Activated CD4-positive, alpha-beta T cell treated with anti-CD3 and anti-CD28 coated beads, Interleukin-2, amount 10 ng/mL, durations not matched to agents 7 days and 5 days (primary cell): Measurements from ENCODE around the gene CDC26. TPM values are rescaled to one million over a fixed set of nuclear protein-coding genes. Genes with fewer than 3 reads are reported as not detected.
A peak's percentile ranks its signal among the peaks of the same experiment; 100 is the strongest.

Experiments used
- CTCF ChIA-PET: fragments of 350-600 bp; sonication (Branson Sonifier 250); formaldehyde crosslinking; loops from one replicate; lab custom pipeline; 2021; ENCODE audit warnings: antibody characterized with exemption; lab: Charles Lee
- POLR2A ChIA-PET: fragments of 350-600 bp; sonication (Branson Sonifier 250); formaldehyde crosslinking; loops from one replicate; lab custom pipeline; 2021; ENCODE audit warnings: antibody characterized with exemption; lab: Charles Lee
- DNase-seq: peaks from one replicate; pipeline ENCODE4 v3.0.0-alpha.2; 2020
- H3K27ac Mint-ChIP-seq: one replicate; pipeline ENCODE4 v1.8.0; 2021; ENCODE audit warnings: mild to moderate bottlenecking, moderate library complexity, mixed read lengths
- H3K27me3 Mint-ChIP-seq: one replicate; pipeline ENCODE4 v1.8.0; 2021; ENCODE audit warnings: mixed read lengths
- H3K36me3 Mint-ChIP-seq: one replicate; pipeline ENCODE4 v1.8.0; 2021; ENCODE audit warnings: low read depth, mixed read lengths
- H3K4me1 Mint-ChIP-seq: one replicate; pipeline ENCODE4 v1.8.0; 2021; ENCODE audit warnings: mixed read lengths
- H3K4me3 Mint-ChIP-seq: one replicate; pipeline ENCODE4 v1.8.0; 2021; ENCODE audit warnings: mild to moderate bottlenecking, moderate library complexity, mixed read lengths
- H3K9me3 Mint-ChIP-seq: one replicate; pipeline ENCODE4 v1.8.0; 2021; ENCODE audit warnings: mixed read lengths
- total RNA-seq, 2 experiments: library from RNA; stranded (reverse); gene quantifications; one replicate each; pipeline ENCODE4 v1.2.3, GENCODE V29; 2021

The CDC26 gene
- total RNA-seq, 2 experiments from 2014 or later = 28.8 to 31.0 TPM

DNA sequence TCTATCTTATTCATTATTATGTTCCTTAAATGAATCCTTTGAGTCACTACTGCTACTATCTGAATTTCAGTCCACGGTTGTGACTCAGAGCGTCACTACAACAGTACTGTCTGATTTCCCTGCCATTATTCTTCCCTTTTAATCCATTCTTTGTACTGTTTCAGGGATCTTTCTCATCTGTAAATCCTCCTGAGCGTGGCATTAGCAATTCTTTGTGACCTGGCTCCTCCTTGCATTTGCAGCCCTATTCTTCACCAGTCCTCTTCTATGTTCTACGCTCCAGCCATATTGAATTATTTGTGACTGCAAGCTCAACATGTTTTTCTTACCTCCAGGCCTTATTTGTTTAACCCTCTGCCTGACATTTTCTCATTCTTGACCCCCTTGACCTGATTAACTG lies 6.0 kb upstream of the CDC26 start:
- no peaks in the 10 kb centered on the region for H3K27me3 Mint-ChIP-seq
- H3K4me1 Mint-ChIP-seq = peaks cover 27% of the 10 kb centered on the region
- ChIA-PET CTCF (interaction anchor here (0.7 kb wide), 1 partner anchor 85 kb away, joined by 3 read pairs; no protein-coding TSS in a partner anchor), POLR2A (no interaction called here)
- no peak overlapping the region for H3K4me3 Mint-ChIP-seq
- H3K27ac Mint-ChIP-seq = peak overlapping the region; percentile 4
- H3K9me3 Mint-ChIP-seq = no peaks in the 10 kb centered on the region
- no peak for DNase-seq
- H3K36me3 Mint-ChIP-seq = peaks cover 57% of the 10 kb centered on the region

- no peak overlapping the region for H3K27ac Mint-ChIP-seq
- no peaks in the 10 kb centered on the region for H3K9me3 Mint-ChIP-seq
- ChIA-PET CTCF (no interaction called here), POLR2A (no interaction called here)
- H3K27me3 Mint-ChIP-seq = no peaks in the 10 kb centered on the region
- peaks cover 44% of the 10 kb centered on the region for H3K36me3 Mint-ChIP-seq
- DNase-seq = no peak
- no peak overlapping the region for H3K4me3 Mint-ChIP-seq
- H3K4me1 Mint-ChIP-seq = peaks cover 32% of the 10 kb centered on the region
Measured at GRCh38 chr9:113278840-113279239, 3.5 kb upstream of the CDC26 start.

DNA sequence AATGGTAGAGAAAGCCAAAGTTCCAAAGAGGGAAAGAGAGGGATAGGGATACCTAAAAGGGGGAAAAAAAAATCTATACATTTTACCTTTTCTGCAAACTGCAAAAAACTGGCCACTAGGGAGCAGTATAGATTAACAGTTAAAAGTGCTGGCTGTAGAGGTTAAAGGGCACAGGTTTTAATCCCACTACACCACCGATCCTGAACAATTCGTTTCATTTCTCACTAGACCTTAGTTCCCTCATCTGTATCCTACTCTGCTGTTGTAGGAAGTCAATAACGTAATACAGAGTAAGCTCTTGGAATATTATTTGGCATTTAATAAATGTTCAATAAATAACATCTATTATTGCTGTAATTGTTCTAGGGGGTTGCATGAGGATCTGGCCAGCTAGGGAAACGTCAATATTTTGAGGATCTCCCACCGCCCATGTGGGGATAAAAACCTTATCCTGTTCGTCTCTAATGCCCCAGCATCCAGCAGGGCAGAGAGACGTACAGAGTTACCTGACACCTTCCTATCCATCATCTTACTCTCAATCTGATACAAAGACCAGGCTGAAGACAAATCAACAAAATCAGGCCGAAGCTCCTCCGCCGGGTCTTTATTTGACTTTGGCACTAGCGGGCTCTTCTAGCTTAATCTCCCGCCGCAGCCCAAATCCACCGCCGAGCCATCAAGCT lies 757 bp downstream of the CDC26 start:
- ChIA-PET POLR2A (interaction anchor here (0.6 to 0.7 kb wide), 2 partner anchors 21 to 132 kb away, joined by 4 to 6 read pairs; no protein-coding TSS in a partner anchor), CTCF (interaction anchor here (0.6 to 2.4 kb wide), 17 partner anchors 11 to 1644 kb away, joined by 3 to 11 read pairs (median 4); partner anchors contain the start of genes ALAD, BSPRY, C9orf43 and DNAJC25)
- Mint-ChIP-seq H3K27ac (no peak overlapping the region), H3K27me3 (no peaks in the 10 kb centered on the region), H3K4me1 (peaks cover 33% of the 10 kb centered on the region), H3K9me3 (no peaks in the 10 kb centered on the region), H3K36me3 (peaks cover 33% of the 10 kb centered on the region), H3K4me3 (no peak overlapping the region)
- peak; percentile 66 for DNase-seq

DNA sequence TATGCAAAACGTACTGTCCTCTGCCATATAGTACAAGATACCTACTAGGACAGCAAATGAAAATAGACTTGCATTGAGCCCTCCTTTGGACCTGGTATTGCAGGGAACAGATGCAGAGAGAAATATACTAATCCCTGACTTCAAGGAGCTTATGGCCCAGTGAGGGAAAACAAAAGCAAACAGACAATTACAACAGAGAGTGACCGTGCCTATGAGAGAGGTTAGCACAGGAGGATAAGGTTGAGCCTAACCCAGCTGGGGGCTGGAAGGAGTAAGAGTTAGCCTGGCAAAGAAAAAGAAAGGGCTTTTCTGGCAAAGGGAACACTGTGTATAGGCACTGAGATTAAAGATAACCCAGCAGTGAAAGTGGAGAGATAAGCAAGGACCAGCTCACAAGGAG lies 5.5 kb downstream of the CDC26 start:
- DNase-seq = no peak
- no peaks in the 10 kb centered on the region for H3K9me3 Mint-ChIP-seq
- H3K27me3 Mint-ChIP-seq = no peaks in the 10 kb centered on the region
- ChIA-PET POLR2A (no interaction called here), CTCF (no interaction called here)
- H3K36me3 Mint-ChIP-seq = peaks cover 43% of the 10 kb centered on the region
- H3K27ac Mint-ChIP-seq = no peak overlapping the region
- H3K4me3 Mint-ChIP-seq = no peak overlapping the region
- H3K4me1 Mint-ChIP-seq = peaks cover 20% of the 10 kb centered on the region

DNA sequence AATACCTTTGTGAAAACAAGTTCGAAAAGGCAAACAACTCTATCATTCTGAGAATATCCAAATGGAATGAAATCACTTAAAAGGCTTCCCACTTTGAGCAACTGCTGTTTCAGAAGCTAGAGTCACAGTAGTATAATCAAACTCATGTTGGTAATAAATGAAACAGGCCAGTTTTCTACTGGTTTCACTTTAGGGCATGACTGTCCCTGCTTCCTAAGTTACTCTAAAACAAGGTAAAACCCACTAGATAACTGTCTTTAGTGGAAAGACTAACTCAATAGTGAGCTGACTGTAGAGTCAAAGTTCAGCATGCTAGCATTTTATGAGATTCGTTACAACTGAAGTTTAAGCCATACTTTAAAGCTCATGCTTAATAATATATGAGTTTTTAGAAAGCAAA lies 6.0 kb downstream of the CDC26 start:
- no peak overlapping the region for H3K27ac Mint-ChIP-seq
- H3K9me3 Mint-ChIP-seq = no peaks in the 10 kb centered on the region
- H3K4me1 Mint-ChIP-seq = peaks cover 19% of the 10 kb centered on the region
- DNase-seq = no peak
- no peaks in the 10 kb centered on the region for H3K27me3 Mint-ChIP-seq
- CTCF ChIA-PET = interaction anchor here (0.5 kb wide), 1 partner anchor 53 kb away, joined by 4 read pairs; no protein-coding TSS in a partner anchor
- peaks cover 44% of the 10 kb centered on the region for H3K36me3 Mint-ChIP-seq
- POLR2A ChIA-PET = no interaction called here
- H3K4me3 Mint-ChIP-seq = no peak overlapping the region

- no peak overlapping the region for H3K4me3 Mint-ChIP-seq
- H3K36me3 Mint-ChIP-seq = peaks cover 44% of the 10 kb centered on the region
- H3K4me1 Mint-ChIP-seq = peaks cover 8% of the 10 kb centered on the region
- no peaks in the 10 kb centered on the region for H3K9me3 Mint-ChIP-seq
- POLR2A ChIA-PET = no interaction called here
- CTCF ChIA-PET = no interaction called here
- no peaks in the 10 kb centered on the region for H3K27me3 Mint-ChIP-seq
- no peak overlapping the region for H3K27ac Mint-ChIP-seq
- no peak for DNase-seq
Measured at GRCh38 chr9:113267911-113268566, 7.3 kb downstream of the CDC26 start.

GRCh38 chr9:113266174-113266573 lies 9.2 kb downstream of the CDC26 start:
- ChIA-PET CTCF (interaction anchor here (0.6 kb wide), 1 partner anchor 82 kb away, joined by 4 read pairs; no protein-coding TSS in a partner anchor), POLR2A (no interaction called here)
- H3K4me1 Mint-ChIP-seq = peaks cover 6% of the 10 kb centered on the region
- no peak overlapping the region for H3K4me3 Mint-ChIP-seq
- no peaks in the 10 kb centered on the region for H3K27me3 Mint-ChIP-seq
- H3K27ac Mint-ChIP-seq = no peak overlapping the region
- no peaks in the 10 kb centered on the region for H3K9me3 Mint-ChIP-seq
- H3K36me3 Mint-ChIP-seq = peaks cover 36% of the 10 kb centered on the region
- no peak for DNase-seq

- no peak for DNase-seq
- no peaks in the 10 kb centered on the region for H3K4me1 Mint-ChIP-seq
- POLR2A ChIA-PET = no interaction called here
- H3K36me3 Mint-ChIP-seq = peaks cover 30% of the 10 kb centered on the region
- no peak overlapping the region for H3K27ac Mint-ChIP-seq
- CTCF ChIA-PET = interaction anchor here (1.2 kb wide), 1 partner anchor 28 kb away, joined by 3 read pairs; no protein-coding TSS in a partner anchor
- H3K27me3 Mint-ChIP-seq = no peaks in the 10 kb centered on the region
- no peak overlapping the region for H3K4me3 Mint-ChIP-seq
- H3K9me3 Mint-ChIP-seq = no peaks in the 10 kb centered on the region
Measured at GRCh38 chr9:113261917-113262671, 13.3 kb downstream of the CDC26 start.

GRCh38 chr9:113258282-113258681 lies 17.1 kb downstream of the CDC26 start:
- Mint-ChIP-seq H3K4me1 (no peaks in the 10 kb centered on the region), H3K4me3 (no peak overlapping the region), H3K9me3 (no peaks in the 10 kb centered on the region), H3K36me3 (peaks cover 23% of the 10 kb centered on the region), H3K27ac (no peak overlapping the region), H3K27me3 (no peaks in the 10 kb centered on the region)
- no peak for DNase-seq
- ChIA-PET CTCF (interaction anchor here (0.6 kb wide), 1 partner anchor 33 kb away, joined by 3 read pairs; no protein-coding TSS in a partner anchor), POLR2A (no interaction called here)

GRCh38 chr9:113257863-113258262 lies 17.5 kb downstream of the CDC26 start:
- Mint-ChIP-seq H3K27me3 (no peaks in the 10 kb centered on the region), H3K4me3 (no peak overlapping the region), H3K36me3 (peaks cover 23% of the 10 kb centered on the region), H3K9me3 (no peaks in the 10 kb centered on the region), H3K27ac (no peak overlapping the region), H3K4me1 (no peaks in the 10 kb centered on the region)
- DNase-seq = no peak
- ChIA-PET CTCF (interaction anchor here (1.3 kb wide), 1 partner anchor 17 kb away, joined by 3 read pairs; the partner anchor contains the start of gene CDC26), POLR2A (no interaction called here)

GRCh38 chr9:113255438-113255837 lies 19.9 kb downstream of the CDC26 start:
- CTCF ChIA-PET = interaction anchor here (1.2 to 2.5 kb wide), 2 partner anchors 12 to 36 kb away, joined by 4 to 6 read pairs; no protein-coding TSS in a partner anchor
- Mint-ChIP-seq H3K4me1 (no peaks in the 10 kb centered on the region), H3K27ac (no peak overlapping the region), H3K36me3 (peaks cover 19% of the 10 kb centered on the region), H3K27me3 (no peaks in the 10 kb centered on the region), H3K9me3 (peaks cover 3% of the 10 kb centered on the region), H3K4me3 (no peak overlapping the region)
- POLR2A ChIA-PET = interaction anchor here (0.6 kb wide), 1 partner anchor 175 kb away, joined by 3 read pairs; no protein-coding TSS in a partner anchor
- DNase-seq = no peak

DNA sequence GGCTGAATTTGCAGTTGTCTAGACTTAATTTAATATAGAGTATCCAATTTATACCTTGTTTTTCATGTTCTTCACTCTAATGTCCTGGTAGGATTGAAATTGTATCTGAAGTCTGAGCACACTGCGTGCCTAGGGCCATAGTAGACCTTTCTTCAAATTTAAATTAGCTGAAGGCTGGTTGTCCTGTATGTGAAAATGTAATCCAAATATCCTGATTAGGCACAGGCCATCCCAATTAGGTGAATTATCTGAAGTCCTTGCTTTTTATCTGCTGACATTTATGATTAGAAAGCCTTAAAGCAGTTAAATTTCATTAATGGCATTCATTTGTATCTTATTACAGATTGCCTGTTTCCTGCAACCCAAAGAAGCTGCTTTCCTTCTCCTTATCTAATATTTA lies 20.4 kb downstream of the CDC26 start:
- DNase-seq = no peak
- Mint-ChIP-seq H3K27ac (no peak overlapping the region), H3K4me1 (no peaks in the 10 kb centered on the region), H3K4me3 (no peak overlapping the region), H3K27me3 (no peaks in the 10 kb centered on the region), H3K36me3 (peaks cover 15% of the 10 kb centered on the region), H3K9me3 (peaks cover 3% of the 10 kb centered on the region)
- CTCF ChIA-PET = interaction anchor here (1.0 to 2.5 kb wide), 2 partner anchors 12 to 20 kb away, joined by 4 to 6 read pairs; no protein-coding TSS in a partner anchor
- POLR2A ChIA-PET = no interaction called here
